Tibial nerve (tissue), 4 donors: ENCODE measurements around the gene NPPC. TPM values are rescaled to one million over a fixed set of nuclear protein-coding genes. Genes with fewer than 3 reads are reported as not detected.
"Not testable (repeated sequence)": the region's sequence is repeated elsewhere in the genome, so short reads cannot be mapped to it uniquely, and the experiment has no call there.

Experiments used
- DNase-seq, 2 donors: peaks; one replicate each; pipeline ENCODE4 v3.0.0-alpha.2; 2019; ENCODE audit warnings: low spot score in 2 of 2
- H3K27ac ChIP-seq, 4 donors: fragments of 200-600 bp; sonication (generic) in 3 of 4; one replicate each; pipeline ENCODE4 v1.5.1; 2017 to 2019; ENCODE audit warnings: mild to moderate bottlenecking in 1 of 4
- H3K27me3 ChIP-seq, 2 donors: fragments of 200-600 bp; sonication (generic) in 1 of 2; one replicate each; pipeline versions ENCODE4 v1.5.1 to v1.6.0; 2017 to 2019
- H3K36me3 ChIP-seq, 3 donors: fragments of 200-600 bp; sonication (generic); one replicate each; pipeline ENCODE4 v1.5.1; 2018 to 2019
- H3K4me1 ChIP-seq, 4 donors: fragments of 200-600 bp; sonication (generic) in 3 of 4; one replicate each; pipeline ENCODE4 v1.5.1; 2017 to 2019
- H3K4me3 ChIP-seq, 4 donors: fragments of 200-600 bp; sonication (generic) in 3 of 4; one replicate each; pipeline ENCODE4 v1.5.1; 2017 to 2019; ENCODE audit warnings: mild to moderate bottlenecking in 1 of 4, moderate library complexity in 1 of 4
- H3K9me3 ChIP-seq, 4 donors: fragments of 200-600 bp; sonication (generic) in 3 of 4; one replicate each; pipeline ENCODE4 v1.5.1; 2017 to 2019
- CTCF ChIP-seq, 5 experiments: fragments of 200-600 bp in 3 of 5; fragments of 450-650 bp in 2 of 5; sonication (generic) in 3 of 5; IDR thresholded peaks; one replicate each; pipeline ENCODE4 v1.5.1; 2016 to 2019; ENCODE audit warnings: antibody characterized with exemption in 5 of 5, mild to moderate bottlenecking in 3 of 5, moderate library complexity in 2 of 5
- EP300 ChIP-seq, 2 donors: sonication (generic); formaldehyde crosslinking; IDR thresholded peaks; one replicate each; pipeline ENCODE4 v1.6.1; 2017; ENCODE audit warnings: antibody characterized with exemption in 2 of 2, mild to moderate bottlenecking in 1 of 2
- POLR2A ChIP-seq, 2 donors: fragments of 450-650 bp; IDR thresholded peaks; one replicate each; pipeline ENCODE4 v1.6.1; 2017; ENCODE audit warnings: antibody characterized with exemption in 2 of 2, mild to moderate bottlenecking in 2 of 2, moderate library complexity in 2 of 2
- WGBS, 2 donors: methylation state at CpG; one replicate each; pipeline ENCODE4 v1.1.5; 2018; 5-methylcytosine and 5-hydroxymethylcytosine counted together
- total RNA-seq, 4 donors: library from RNA; depleted of rRNA; stranded (reverse); fragments of >200 nt; gene quantifications; one replicate each; pipeline ENCODE4 v1.1.0, GENCODE V29; 2016

The NPPC gene
- total RNA-seq, 4 donors from 2014 or later, result not detected

GRCh38 chr2:231910771-231911170, 15.4 kb downstream of the NPPC start:
- Histone ChIP-seq H3K27ac (no peak overlapping the region), H3K4me1 (no peaks in the 10 kb centered on the region), H3K27me3 (no peaks in the 10 kb centered on the region), H3K9me3 (no peaks in the 10 kb centered on the region), H3K36me3 (no peaks in the 10 kb centered on the region), H3K4me3 (no peak overlapping the region)
- TF ChIP-seq POLR2A (IDR thresholded peaks at IDR 0.05) (no peak), CTCF (IDR thresholded peaks at IDR 0.05) (no peak), EP300 (IDR thresholded peaks at IDR 0.05) (no peak)
- WGBS, 2 donors, result 62 to 76% methylated on average over 4 to 6 of the region's 6 CpGs
- DNase-seq, result no peak

DNA sequence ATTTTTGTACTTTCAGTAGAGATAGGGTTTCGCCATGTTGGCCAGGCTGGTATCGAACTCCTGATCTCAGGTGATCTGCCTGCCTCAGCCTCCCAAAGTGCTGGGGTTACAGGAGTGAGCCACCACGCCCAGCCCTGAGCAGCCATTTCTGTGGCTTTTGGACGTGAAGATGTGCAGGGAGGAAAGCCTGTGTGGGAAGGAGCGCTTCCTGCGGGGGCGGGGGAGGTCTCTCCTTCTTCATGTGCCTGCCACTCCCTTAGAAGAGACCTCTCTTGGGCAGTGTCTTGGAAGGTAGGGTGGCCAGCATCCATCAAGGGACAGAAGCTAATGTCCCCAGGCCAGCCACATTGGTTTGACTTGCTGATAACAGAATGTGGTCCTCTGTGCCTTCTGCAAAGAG, 16.0 kb downstream of the NPPC start:
- H3K27ac ChIP-seq, H3K4me1 ChIP-seq, DNase-seq, H3K27me3 ChIP-seq, H3K4me3 ChIP-seq, H3K36me3 ChIP-seq, H3K9me3 ChIP-seq: not testable (repeated sequence)
- 80 to 82% methylated on average over 7 of the region's 7 CpGs for WGBS, 2 donors

DNA sequence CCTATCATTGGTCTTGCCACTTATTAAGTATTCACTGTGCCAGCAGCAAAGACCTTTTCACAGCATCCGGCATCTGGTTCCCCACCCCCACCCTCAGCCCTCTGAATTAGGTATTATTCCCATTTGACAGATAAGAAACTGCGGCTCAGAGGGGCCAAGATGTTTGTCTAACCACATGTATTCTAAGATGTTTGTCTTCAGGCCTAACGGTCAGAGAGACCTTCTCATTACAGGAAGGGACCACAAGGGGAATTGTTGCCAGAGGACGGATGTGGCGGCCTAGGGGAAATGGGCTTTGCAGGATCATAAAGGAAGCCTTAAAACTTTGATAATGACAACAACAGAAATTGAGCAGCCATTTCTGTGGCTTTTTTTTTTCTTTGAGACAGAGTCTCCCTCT, 16.6 kb downstream of the NPPC start:
- Histone ChIP-seq H3K4me1 (no peaks in the 10 kb centered on the region), H3K27ac (no peak overlapping the region), H3K36me3 (no peaks in the 10 kb centered on the region), H3K4me3 (no peak overlapping the region), H3K27me3 (no peaks in the 10 kb centered on the region), H3K9me3 (no peaks in the 10 kb centered on the region)
- no peak for DNase-seq
- no peak for TF ChIP-seq CTCF (IDR thresholded peaks at IDR 0.05)
- TF ChIP-seq POLR2A (IDR thresholded peaks at IDR 0.05), result no peak
- no peak for TF ChIP-seq EP300 (IDR thresholded peaks at IDR 0.05)
- 43 to 51% methylated on average over 5 of the region's 5 CpGs for WGBS, 2 donors

DNA sequence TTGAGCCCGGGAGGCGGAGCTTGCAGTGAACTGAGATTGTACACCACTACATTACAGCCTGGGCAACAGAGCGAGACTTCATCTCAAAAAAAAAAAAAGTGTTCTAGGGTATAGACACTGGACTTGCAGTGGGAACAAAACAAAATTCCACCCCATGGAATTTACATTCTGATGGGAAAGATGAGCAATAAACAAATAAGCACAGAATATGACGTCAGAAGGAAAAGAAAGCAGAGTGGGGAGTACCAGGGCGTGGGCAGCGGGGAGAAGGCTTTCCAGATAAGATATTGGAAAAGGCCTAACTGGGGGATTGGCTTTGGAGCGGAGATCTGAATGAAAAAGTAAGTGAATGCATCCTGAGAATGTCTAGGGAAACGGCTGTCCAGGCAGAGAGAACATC, 17.6 kb downstream of the NPPC start:
- no peak for DNase-seq
- H3K36me3 ChIP-seq, result no peaks in the 10 kb centered on the region
- TF ChIP-seq POLR2A (IDR thresholded peaks at IDR 0.05) (no peak), CTCF (IDR thresholded peaks at IDR 0.05) (no peak), EP300 (IDR thresholded peaks at IDR 0.05) (no peak)
- H3K4me3 ChIP-seq, result no peak overlapping the region
- 94 to 95% methylated on average over 8 of the region's 8 CpGs for WGBS, 2 donors
- H3K27ac ChIP-seq, result no peak overlapping the region
- no peaks in the 10 kb centered on the region for H3K9me3 ChIP-seq
- H3K4me1 ChIP-seq, result no peaks in the 10 kb centered on the region
- H3K27me3 ChIP-seq, result no peaks in the 10 kb centered on the region

- no peak overlapping the region for H3K27ac ChIP-seq
- H3K27me3 ChIP-seq, result no peaks in the 10 kb centered on the region
- no peak for DNase-seq
- TF ChIP-seq CTCF (IDR thresholded peaks at IDR 0.05) (no peak), POLR2A (IDR thresholded peaks at IDR 0.05) (no peak), EP300 (IDR thresholded peaks at IDR 0.05) (no peak)
- H3K4me3 ChIP-seq, result no peak overlapping the region
- no peaks in the 10 kb centered on the region for H3K36me3 ChIP-seq
- H3K9me3 ChIP-seq, result no peaks in the 10 kb centered on the region
- no peaks in the 10 kb centered on the region for H3K4me1 ChIP-seq
- 87 to 90% methylated on average over 8 of the region's 8 CpGs for WGBS, 2 donors
Measured at GRCh38 chr2:231907765-231908164, 18.4 kb downstream of the NPPC start.

- H3K9me3 ChIP-seq, result no peaks in the 10 kb centered on the region
- no peaks in the 10 kb centered on the region for H3K4me1 ChIP-seq
- no peak for TF ChIP-seq CTCF (IDR thresholded peaks at IDR 0.05)
- TF ChIP-seq POLR2A (IDR thresholded peaks at IDR 0.05), result no peak
- TF ChIP-seq EP300 (IDR thresholded peaks at IDR 0.05), result no peak
- no peak overlapping the region for H3K27ac ChIP-seq
- H3K36me3 ChIP-seq, result no peaks in the 10 kb centered on the region
- 85 to 92% methylated on average over 3 to 4 of the region's 4 CpGs for WGBS, 2 donors
- peaks cover 0 to 7% of the 10 kb centered on the region in 2 donors for H3K27me3 ChIP-seq
- DNase-seq, result no peak
- no peak overlapping the region for H3K4me3 ChIP-seq
Measured at GRCh38 chr2:231905026-231905425, 21.2 kb downstream of the NPPC start.
